Measurements from ENCODE around the gene MUC13.

DNA sequence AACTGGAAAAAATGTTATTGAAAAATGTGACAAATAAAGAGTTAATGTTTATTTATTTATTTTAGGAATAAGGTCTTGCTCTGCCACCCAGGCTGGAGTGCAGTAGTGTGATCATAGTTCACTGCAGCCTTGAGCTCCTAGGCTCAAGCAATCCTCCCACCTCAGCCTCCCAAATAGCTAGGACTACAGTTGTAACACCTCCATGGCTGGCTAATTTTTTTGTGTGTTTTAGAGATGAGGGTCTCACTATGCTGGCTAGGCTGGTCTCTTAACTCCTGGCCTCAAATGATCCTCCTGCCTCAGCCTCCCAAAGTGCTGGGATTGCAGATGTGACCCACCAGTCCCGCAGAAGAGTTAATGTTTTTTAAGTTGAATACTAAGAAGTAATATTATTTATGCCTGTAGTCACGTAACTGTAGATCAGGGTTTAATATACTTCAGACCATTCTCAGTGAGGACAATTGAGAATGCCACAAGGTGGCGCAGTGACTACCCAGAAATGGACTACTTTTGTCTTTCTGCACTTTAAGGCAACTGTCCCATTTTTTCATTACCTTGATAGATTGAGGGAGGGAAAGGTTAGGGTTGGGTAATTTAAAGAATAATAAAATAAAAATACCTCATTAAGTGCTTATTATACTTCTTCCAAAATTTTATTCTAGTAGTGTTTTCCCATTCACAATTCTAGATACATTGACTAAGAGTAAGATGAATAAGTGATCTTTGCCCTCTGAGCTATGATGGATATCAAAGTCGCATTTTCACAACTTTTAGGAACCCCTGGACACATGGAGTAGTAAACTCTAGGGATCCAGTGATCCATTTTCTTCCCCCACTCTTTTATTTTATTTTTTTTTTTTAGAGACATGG is 6.0 kb downstream of the MUC13 start:
- TF ChIP-seq CTCF (IDR thresholded peaks at IDR 0.05) (peak; percentile 59), STAT6 (CRISPR knock-in tag; conservative IDR thresholded peaks at IDR 0.05; ENCODE audit: low read depth) (no peak), ZNF512 (CRISPR knock-in tag; IDR thresholded peaks at IDR 0.05; ENCODE audit: borderline replicate concordance) (no peak), NR3C1 (CRISPR knock-in tag; conservative IDR thresholded peaks at IDR 0.05; ENCODE audit: low read depth) (no peak), ZNF416 (CRISPR knock-in tag; IDR thresholded peaks at IDR 0.05) (no peak), NR2C2 (CRISPR knock-in tag; IDR thresholded peaks at IDR 0.05) (no peak)
- TF ChIP-seq, protein P1, sequence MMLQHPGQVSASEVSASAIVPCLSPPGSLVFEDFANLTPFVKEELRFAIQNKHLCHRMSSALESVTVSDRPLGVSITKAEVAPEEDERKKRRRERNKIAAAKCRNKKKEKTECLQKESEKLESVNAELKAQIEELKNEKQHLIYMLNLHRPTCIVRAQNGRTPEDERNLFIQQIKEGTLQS (CRISPR knock-in tag; conservative IDR thresholded peaks at IDR 0.05), result no peak

Measured in WTC11 (cell line).